A549 (cell line): ENCODE results near the gene PITPNC1. TPM values are rescaled to one million over a fixed set of nuclear protein-coding genes. Genes with fewer than 3 reads are reported as not detected.

Experiments used
- ATAC-seq, 2 experiments: fragments of 200-7000 bp in 1 of 2; fragments of >200 bp in 1 of 2; cut with Nextera tagmentation in 1 of 2; cut with Tn5 transposase in 1 of 2; 3 replicates each; pipeline versions ENCODE4 v1.8.0 to v1.9.1; 2018 to 2020; ENCODE audit warnings: mild to moderate bottlenecking in 1 of 2, moderate library complexity in 1 of 2
- CTCF ChIA-PET: fragments of 300-600 bp; sonication (Branson Sonifier 250); formaldehyde crosslinking; extraction: SDS; loops from one replicate; lab custom pipeline; 2021; ENCODE audit warnings: antibody characterized with exemption, inconsistent platforms; lab: Yijun Ruan, JAX
- POLR2A ChIA-PET: fragments of 350-600 bp; formaldehyde crosslinking; extraction: SDS; loops from one replicate; lab custom pipeline; 2021; ENCODE audit warnings: antibody characterized with exemption, inconsistent platforms; lab: Yijun Ruan, JAX
- DNase-seq, 2 experiments: peaks; one replicate each; pipeline versions ENCODE4 v3.0.0 to v3.0.0-alpha.2; 2011 to 2016; ENCODE audit warnings: low read depth in 1 of 2, low spot score in 1 of 2
- FAIRE-seq: peaks from 2 replicates; lab custom pipeline; 2011; peaks lifted over from hg19 to GRCh38; lab: Jason Lieb, UNC
- H3K27ac ChIP-seq, 2 experiments: fragments of >200 bp; sonication (Bioruptor Twin); formaldehyde crosslinking; 3 replicates each; pipeline ENCODE4 v1.5.1; 2016 to 2017
- H3K4me1 ChIP-seq: fragments of >200 bp; sonication (Bioruptor Twin); formaldehyde crosslinking; 3 replicates; pipeline ENCODE4 v1.6.1; 2016
- H3K4me2 ChIP-seq: fragments of >200 bp; sonication (Bioruptor Twin); formaldehyde crosslinking; 3 replicates; pipeline ENCODE4 v1.6.1; 2016
- H3K4me3 ChIP-seq: fragments of >200 bp; sonication (Bioruptor Twin); formaldehyde crosslinking; 3 replicates; pipeline ENCODE4 v1.5.1; 2016
- H3K9me3 ChIP-seq: fragments of >200 bp; sonication (Bioruptor Twin); formaldehyde crosslinking; 3 replicates; pipeline ENCODE4 v1.6.1; 2016
- CHD2 ChIP-seq: fragments of 150-350 bp; IDR thresholded peaks from 2 replicates; pipeline ENCODE4 v1.6.1; 2014; ENCODE audit warnings: low read length; ENCODE audit not compliant: partially characterized antibody
- ELK1 ChIP-seq: fragments of 150-350 bp; IDR thresholded peaks from 2 replicates; pipeline ENCODE4 v1.6.1; 2014; ENCODE audit warnings: low read depth, mild to moderate bottlenecking, low read length
- EP300 ChIP-seq, 2 experiments: fragments of >200 bp; sonication (Bioruptor Twin); formaldehyde crosslinking; IDR thresholded peaks; 2 replicates in 1 of 2; 3 replicates in 1 of 2; pipeline ENCODE4 v1.6.1; 2016 to 2017
- ESRRA ChIP-seq: fragments of 150-350 bp; IDR thresholded peaks from 2 replicates; pipeline ENCODE4 v1.6.1; 2014; ENCODE audit warnings: mild to moderate bottlenecking, low read length, borderline replicate concordance
- FOSB ChIP-seq: fragments of 250-450 bp; sonication (Bioruptor Pico); IDR thresholded peaks from 2 replicates; pipeline ENCODE4 v1.5.0; 2020; ENCODE audit warnings: mild to moderate bottlenecking, moderate library complexity
- FOSL2 ChIP-seq, 2 experiments: fragments of 450-650 bp in 1 of 2; fragments of >200 bp in 1 of 2; sonication (Bioruptor Twin) in 1 of 2; formaldehyde crosslinking; IDR thresholded peaks; 2 replicates each; pipeline versions ENCODE4 v1.5.0 to v1.6.1; 2016 to 2020; ENCODE audit warnings: mild to moderate bottlenecking in 1 of 2, moderate library complexity in 1 of 2
- GATA3 ChIP-seq: IDR thresholded peaks from 2 replicates; pipeline ENCODE4 v1.6.1; 2012; ENCODE audit warnings: borderline replicate concordance
- HDAC2 ChIP-seq: fragments of 200-600 bp; sonication (generic); IDR thresholded peaks from 2 replicates; pipeline ENCODE4 v1.6.1; 2016
- HMGXB4 ChIP-seq: fragments of 250-450 bp; sonication (Bioruptor Pico); IDR thresholded peaks from 2 replicates; pipeline ENCODE4 v1.5.0; 2021; ENCODE audit warnings: mild to moderate bottlenecking, moderate library complexity, borderline replicate concordance
- HOXB5 ChIP-seq: fragments of 250-450 bp; sonication (Bioruptor Pico); IDR thresholded peaks from 2 replicates; pipeline ENCODE4 v1.5.0; 2020; ENCODE audit warnings: mild to moderate bottlenecking, moderate library complexity
- JUNB ChIP-seq: fragments of >200 bp; sonication (Bioruptor Twin); formaldehyde crosslinking; IDR thresholded peaks from 2 replicates; pipeline ENCODE4 v1.6.1; 2016
- KDM1A ChIP-seq: fragments of 200-600 bp; sonication (generic); IDR thresholded peaks from 2 replicates; pipeline ENCODE4 v1.6.1; 2016; ENCODE audit warnings: low read depth, mild to moderate bottlenecking
- MAFK ChIP-seq: fragments of 450-650 bp; IDR thresholded peaks from 2 replicates; pipeline ENCODE4 v1.6.1; 2014; ENCODE audit not compliant: partially characterized antibody
- MAZ ChIP-seq: fragments of 150-350 bp; IDR thresholded peaks from 2 replicates; pipeline ENCODE4 v1.6.1; 2014; ENCODE audit warnings: antibody characterized with exemption, low read depth, low read length, borderline replicate concordance
- NPAS2 ChIP-seq: fragments of 250-450 bp; sonication (Bioruptor Pico); IDR thresholded peaks from 2 replicates; pipeline ENCODE4 v1.8.0; 2022; ENCODE audit warnings: mild to moderate bottlenecking, moderate library complexity, borderline replicate concordance
- POLR2A ChIP-seq: IDR thresholded peaks from 2 replicates; pipeline ENCODE4 v1.6.1; 2012; ENCODE audit warnings: mild to moderate bottlenecking, low read length
- RCOR1 ChIP-seq: fragments of 150-350 bp; IDR thresholded peaks from 2 replicates; pipeline ENCODE4 v1.6.1; 2014; ENCODE audit warnings: antibody characterized with exemption, low read length, low read depth
- RNF2 ChIP-seq: fragments of 200-600 bp; sonication (generic); IDR thresholded peaks from 2 replicates; pipeline ENCODE4 v1.6.1; 2016; ENCODE audit warnings: low read depth, mild to moderate bottlenecking, antibody characterized with exemption, moderate library complexity, borderline replicate concordance
- TFCP2L1 ChIP-seq: fragments of 250-450 bp; sonication (Bioruptor Pico); IDR thresholded peaks from 2 replicates; pipeline ENCODE4 v1.5.0; 2021; ENCODE audit warnings: mild to moderate bottlenecking
- TP53 ChIP-seq: fragments of 250-450 bp; sonication (Bioruptor Pico); IDR thresholded peaks from 2 replicates; pipeline ENCODE4 v1.5.0; 2021; ENCODE audit warnings: mild to moderate bottlenecking, moderate library complexity
- ZC3H11A ChIP-seq: fragments of 450-650 bp; IDR thresholded peaks from 2 replicates; pipeline ENCODE4 v1.6.1; 2014; ENCODE audit warnings: antibody characterized with exemption, mild to moderate bottlenecking
- ZSCAN20 ChIP-seq: fragments of 250-450 bp; sonication (Bioruptor Pico); IDR thresholded peaks from 2 replicates; pipeline ENCODE4 v1.8.0; 2022; ENCODE audit warnings: mild to moderate bottlenecking, moderate library complexity
- WGBS: methylation state at CpG from one replicate; pipeline ENCODE4 v1.1.6; 2017; ENCODE audit errors: missing lambda C conversion rate; 5-methylcytosine and 5-hydroxymethylcytosine counted together
- polyA plus RNA-seq, 4 experiments: library from polyadenylated mRNA; depleted of rRNA in 3 of 4; stranded (reverse); fragments of >200 nt; fragmentation: RNase III in 1 of 4; extraction: RNeasy Plus Mini Kit Qiagen cat#74134 plus additional on column Dnase treatment in 1 of 4; gene quantifications; 2 replicates in 3 of 4; 3 replicates in 1 of 4; pipeline ENCODE4 v1.2.3, GENCODE V29; 2011 to 2017
- TF ChIP-seq, protein P1 (sequence below): IDR thresholded peaks from 2 replicates; pipeline ENCODE4 v1.6.1; 2012
- TF ChIP-seq, protein P2 (sequence below): fragments of 200-600 bp; sonication (generic); IDR thresholded peaks from 2 replicates; pipeline ENCODE4 v1.6.1; 2016; ENCODE audit warnings: antibody characterized with exemption, mild to moderate bottlenecking, moderate library complexity

PITPNC1 gene
- polyA plus RNA-seq, 2 of the 4 experiments (the other 2 are of a cell fraction) = 3.7 to 11.2 TPM

GRCh38 chr17:67696853-67697498 is 319.9 kb downstream of the PITPNC1 start:
- peak; percentile 70 for FAIRE-seq
- H3K27ac ChIP-seq = no peak overlapping the region

DNA sequence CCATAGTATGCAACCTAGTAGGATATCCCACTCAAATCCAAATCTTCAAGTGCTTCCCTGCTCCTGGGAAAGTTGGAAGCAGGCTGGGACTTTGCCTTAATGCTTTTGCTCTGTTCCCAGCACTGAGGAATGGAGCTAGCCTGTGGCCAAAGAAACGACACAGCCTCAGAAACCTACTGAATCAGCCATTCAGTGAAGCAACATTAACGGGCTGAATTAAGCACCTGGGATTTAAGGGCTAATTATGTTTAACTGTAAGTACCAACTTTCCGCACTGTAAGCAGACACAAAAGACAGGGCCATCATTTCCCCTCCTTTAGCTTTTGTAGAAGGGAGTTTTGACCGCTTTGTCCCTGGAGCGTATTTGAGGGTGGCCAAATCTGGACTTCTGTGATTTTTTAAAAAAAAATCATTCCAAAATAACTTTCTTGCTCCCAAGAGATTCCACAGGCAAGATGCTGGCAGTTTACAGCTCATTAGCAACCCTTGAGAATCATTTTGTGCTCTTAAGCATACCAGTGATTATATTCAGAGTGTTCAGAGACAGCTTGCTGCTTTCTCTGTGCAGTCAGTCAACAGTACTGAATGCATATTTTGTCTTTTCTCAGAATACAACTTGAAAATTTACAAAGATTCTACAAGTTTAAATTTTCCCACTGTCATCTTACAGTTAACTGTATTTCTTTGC is 323.1 kb downstream of the PITPNC1 start:
- POLR2A ChIA-PET = interaction anchor here (0.7 kb wide), 1 partner anchor 523 kb away, joined by 5 read pairs; no protein-coding TSS in a partner anchor
- Histone ChIP-seq H3K9me3 (no peaks in the 10 kb centered on the region), H3K4me3 (no peak overlapping the region), H3K4me1 (no peaks in the 10 kb centered on the region), H3K27ac (no peak overlapping the region), H3K4me2 (no peak overlapping the region)
- CTCF ChIA-PET = interaction anchor here (0.9 to 4.5 kb wide), 8 partner anchors 10 to 326 kb away, joined by 3 to 24 read pairs (median 5); no protein-coding TSS in a partner anchor
- no peak for DNase-seq
- ATAC-seq = no peak
- no peak for FAIRE-seq
- 74% methylated on average over 5 of the region's 5 CpGs for WGBS
- TF ChIP-seq RCOR1 (no peak), RNF2 (no peak), GATA3 (no peak), HMGXB4 (CRISPR knock-in tag) (no peak), MAFK (no peak), NPAS2 (CRISPR knock-in tag) (no peak)
- TF ChIP-seq, protein P1, sequence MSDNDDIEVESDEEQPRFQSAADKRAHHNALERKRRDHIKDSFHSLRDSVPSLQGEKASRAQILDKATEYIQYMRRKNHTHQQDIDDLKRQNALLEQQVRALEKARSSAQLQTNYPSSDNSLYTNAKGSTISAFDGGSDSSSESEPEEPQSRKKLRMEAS = no peak

More at GRCh38 chr17:67696853-67697498, 319.9 kb downstream of the PITPNC1 start:
- CTCF ChIA-PET = interaction anchor here (0.6 to 4.5 kb wide), 9 partner anchors 15 to 330 kb away, joined by 3 to 24 read pairs (median 4); no protein-coding TSS in a partner anchor
- Histone ChIP-seq H3K9me3 (no peaks in the 10 kb centered on the region), H3K4me1 (no peaks in the 10 kb centered on the region), H3K4me3 (no peak overlapping the region), H3K4me2 (no peak overlapping the region)
- no peak for DNase-seq
- ATAC-seq = no peak
- POLR2A ChIA-PET = no interaction called here
- no peak for TF ChIP-seq ESRRA
- no peak for TF ChIP-seq ZC3H11A
- no peak for TF ChIP-seq CHD2
- no peak for TF ChIP-seq TP53
- no peak for TF ChIP-seq POLR2A
- no peak for TF ChIP-seq FOSB (CRISPR knock-in tag)
- no peak for TF ChIP-seq JUNB
- TF ChIP-seq FOSL2 (IDR thresholded peaks at IDR 0.05) = no peak
- no peak for TF ChIP-seq FOSL2 (CRISPR knock-in tag; IDR thresholded peaks at IDR 0.05)
- TF ChIP-seq, protein P1 = no peak
- TF ChIP-seq KDM1A = no peak
- no peak for TF ChIP-seq MAZ
- TF ChIP-seq, protein P2, sequence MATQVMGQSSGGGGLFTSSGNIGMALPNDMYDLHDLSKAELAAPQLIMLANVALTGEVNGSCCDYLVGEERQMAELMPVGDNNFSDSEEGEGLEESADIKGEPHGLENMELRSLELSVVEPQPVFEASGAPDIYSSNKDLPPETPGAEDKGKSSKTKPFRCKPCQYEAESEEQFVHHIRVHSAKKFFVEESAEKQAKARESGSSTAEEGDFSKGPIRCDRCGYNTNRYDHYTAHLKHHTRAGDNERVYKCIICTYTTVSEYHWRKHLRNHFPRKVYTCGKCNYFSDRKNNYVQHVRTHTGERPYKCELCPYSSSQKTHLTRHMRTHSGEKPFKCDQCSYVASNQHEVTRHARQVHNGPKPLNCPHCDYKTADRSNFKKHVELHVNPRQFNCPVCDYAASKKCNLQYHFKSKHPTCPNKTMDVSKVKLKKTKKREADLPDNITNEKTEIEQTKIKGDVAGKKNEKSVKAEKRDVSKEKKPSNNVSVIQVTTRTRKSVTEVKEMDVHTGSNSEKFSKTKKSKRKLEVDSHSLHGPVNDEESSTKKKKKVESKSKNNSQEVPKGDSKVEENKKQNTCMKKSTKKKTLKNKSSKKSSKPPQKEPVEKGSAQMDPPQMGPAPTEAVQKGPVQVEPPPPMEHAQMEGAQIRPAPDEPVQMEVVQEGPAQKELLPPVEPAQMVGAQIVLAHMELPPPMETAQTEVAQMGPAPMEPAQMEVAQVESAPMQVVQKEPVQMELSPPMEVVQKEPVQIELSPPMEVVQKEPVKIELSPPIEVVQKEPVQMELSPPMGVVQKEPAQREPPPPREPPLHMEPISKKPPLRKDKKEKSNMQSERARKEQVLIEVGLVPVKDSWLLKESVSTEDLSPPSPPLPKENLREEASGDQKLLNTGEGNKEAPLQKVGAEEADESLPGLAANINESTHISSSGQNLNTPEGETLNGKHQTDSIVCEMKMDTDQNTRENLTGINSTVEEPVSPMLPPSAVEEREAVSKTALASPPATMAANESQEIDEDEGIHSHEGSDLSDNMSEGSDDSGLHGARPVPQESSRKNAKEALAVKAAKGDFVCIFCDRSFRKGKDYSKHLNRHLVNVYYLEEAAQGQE = no peak
- no peak for TF ChIP-seq ZSCAN20 (CRISPR knock-in tag)
- no peak for TF ChIP-seq HDAC2
- no peak for TF ChIP-seq EP300 (IDR thresholded peaks at IDR 0.05)
- no peak for TF ChIP-seq HOXB5 (CRISPR knock-in tag)
- no peak for TF ChIP-seq GATA3
- TF ChIP-seq TFCP2L1 (CRISPR knock-in tag) = no peak
- no peak for TF ChIP-seq ELK1
- no peak for TF ChIP-seq HMGXB4 (CRISPR knock-in tag)
- 69% methylated on average over 4 of the region's 4 CpGs for WGBS
